ENCODE data around the gene ASNSD1. TPM values are rescaled to one million over a fixed set of nuclear protein-coding genes. Genes with fewer than 3 reads are reported as not detected.

The ASNSD1 gene
- total and polyA plus RNA-seq, 2 of the 8 experiments (the other 6 are each of a cell fraction or from before 2014, with no cell fraction given) = 14.1 to 44.8 TPM

DNA sequence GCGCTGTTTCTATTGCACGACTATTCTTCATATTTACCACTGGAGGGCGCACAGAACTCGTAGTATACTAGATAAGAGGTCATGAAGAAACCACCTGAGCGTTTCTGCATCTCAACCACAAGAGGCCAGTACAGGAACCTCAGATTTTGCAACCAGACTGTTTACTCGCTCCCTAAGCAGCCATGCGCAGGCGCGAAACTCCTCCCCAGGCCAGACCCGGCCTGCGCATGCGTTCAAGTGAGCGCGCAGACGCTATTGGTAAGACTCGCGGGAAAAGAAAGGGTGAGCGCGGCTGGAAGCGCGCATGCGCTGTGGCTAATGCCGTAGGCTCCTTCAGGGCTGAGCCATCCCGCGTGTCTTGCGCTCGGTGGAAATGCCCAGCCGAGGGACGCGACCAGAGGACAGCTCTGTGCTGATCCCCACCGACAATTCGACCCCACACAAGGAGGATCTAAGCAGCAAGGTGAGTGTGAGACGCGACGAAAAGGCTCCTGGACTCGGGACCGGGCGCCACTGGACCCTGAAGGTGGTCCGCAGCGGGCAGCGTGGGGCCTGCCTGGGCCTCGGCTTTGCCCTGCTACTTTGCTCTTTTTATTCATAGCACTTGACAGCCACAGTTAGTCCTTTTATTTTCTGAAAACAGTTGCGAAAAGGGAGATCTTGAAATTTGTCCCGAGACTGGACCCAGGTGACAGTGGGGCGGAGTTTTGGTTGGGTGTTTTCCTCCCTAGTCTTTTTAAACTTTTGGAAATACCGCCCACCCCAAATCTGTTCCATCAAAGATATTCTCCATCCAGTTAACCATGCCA is at the start of gene ASNSD1 (continued):
- TF ChIP-seq, protein P1, sequence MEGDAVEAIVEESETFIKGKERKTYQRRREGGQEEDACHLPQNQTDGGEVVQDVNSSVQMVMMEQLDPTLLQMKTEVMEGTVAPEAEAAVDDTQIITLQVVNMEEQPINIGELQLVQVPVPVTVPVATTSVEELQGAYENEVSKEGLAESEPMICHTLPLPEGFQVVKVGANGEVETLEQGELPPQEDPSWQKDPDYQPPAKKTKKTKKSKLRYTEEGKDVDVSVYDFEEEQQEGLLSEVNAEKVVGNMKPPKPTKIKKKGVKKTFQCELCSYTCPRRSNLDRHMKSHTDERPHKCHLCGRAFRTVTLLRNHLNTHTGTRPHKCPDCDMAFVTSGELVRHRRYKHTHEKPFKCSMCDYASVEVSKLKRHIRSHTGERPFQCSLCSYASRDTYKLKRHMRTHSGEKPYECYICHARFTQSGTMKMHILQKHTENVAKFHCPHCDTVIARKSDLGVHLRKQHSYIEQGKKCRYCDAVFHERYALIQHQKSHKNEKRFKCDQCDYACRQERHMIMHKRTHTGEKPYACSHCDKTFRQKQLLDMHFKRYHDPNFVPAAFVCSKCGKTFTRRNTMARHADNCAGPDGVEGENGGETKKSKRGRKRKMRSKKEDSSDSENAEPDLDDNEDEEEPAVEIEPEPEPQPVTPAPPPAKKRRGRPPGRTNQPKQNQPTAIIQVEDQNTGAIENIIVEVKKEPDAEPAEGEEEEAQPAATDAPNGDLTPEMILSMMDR (IDR thresholded peaks at IDR 0.05; ENCODE audit: control extremely low read depth in 1 of 3, insufficient read depth in 1 of 3, low read depth in 1 of 3, low read length in 3 of 3) = peak; percentile 14 to 99 (median 96)
- TF ChIP-seq TCF12 (IDR thresholded peaks at IDR 0.05; ENCODE audit: low read depth, low read length) (no peak), CREB1 (IDR thresholded peaks at IDR 0.05) (peak; percentile 16), E2F6 (IDR thresholded peaks at IDR 0.05) (peak; percentile 79), POLR2AphosphoS5 (IDR thresholded peaks at IDR 0.05; ENCODE audit: low read depth, low read length) (peak; percentile 96), RFX5 (IDR thresholded peaks at IDR 0.05; ENCODE audit: borderline replicate concordance, low read depth, low read length) (no peak), KDM5A (IDR thresholded peaks at IDR 0.05; ENCODE audit: low read length) (no peak), TBP (IDR thresholded peaks at IDR 0.05; ENCODE audit: low read depth, low read length) (peak; percentile 83), CHD1 (IDR thresholded peaks at IDR 0.05; ENCODE audit: low read depth, low read length) (no peak), RNF2 (IDR thresholded peaks at IDR 0.05; ENCODE audit: borderline replicate concordance, low read depth, low read length, missing control alignments, poor library complexity, severe bottlenecking) (no peak), SUZ12 (IDR thresholded peaks at IDR 0.05; ENCODE audit: low read length) (no peak), POU5F1 (IDR thresholded peaks at IDR 0.05; ENCODE audit: low read depth, low read length) (no peak), TAF7 (optimal IDR thresholded peaks at IDR 0.05; ENCODE audit: borderline replicate concordance, low read depth, low read length) (peak; percentile 43)
